Uterus (tissue), 4 donors: ENCODE results near the gene VMP1. TPM values are rescaled to one million over a fixed set of nuclear protein-coding genes. Genes with fewer than 3 reads are reported as not detected.

Experiments used
- DNase-seq, 2 donors: peaks; one replicate each; pipeline ENCODE4 v3.0.0-alpha.2; 2019 to 2020
- H3K27ac ChIP-seq, 2 donors: fragments of 200-600 bp; sonication (generic); 1 replicate in 1 of 2; 2 replicates in 1 of 2; pipeline ENCODE4 v1.5.1; 2016 to 2018
- H3K27me3 ChIP-seq, 2 donors: fragments of 200-600 bp; sonication (generic); one replicate each; pipeline ENCODE4 v1.5.1; 2018 to 2019; ENCODE audit warnings: control low read depth in 1 of 2
- H3K36me3 ChIP-seq, 2 donors: fragments of 200-600 bp; sonication (generic); one replicate each; pipeline ENCODE4 v1.5.1; 2019; ENCODE audit warnings: control low read depth in 1 of 2
- H3K4me1 ChIP-seq, 2 donors: fragments of 200-600 bp; sonication (generic); one replicate each; pipeline ENCODE4 v1.5.1; 2018 to 2019; ENCODE audit warnings: control low read depth in 1 of 2
- H3K4me3 ChIP-seq, 2 donors: fragments of 200-600 bp; sonication (generic); 1 replicate in 1 of 2; 2 replicates in 1 of 2; pipeline ENCODE4 v1.5.1; 2018 to 2019; ENCODE audit warnings: mild to moderate bottlenecking in 1 of 2
- H3K9me3 ChIP-seq, 2 donors: fragments of 200-600 bp; sonication (generic); one replicate each; pipeline ENCODE4 v1.5.1; 2019; ENCODE audit warnings: control low read depth in 1 of 2
- CTCF ChIP-seq, 4 experiments: fragments of 200-600 bp in 2 of 4; fragments of 450-650 bp in 2 of 4; sonication (generic) in 2 of 4; IDR thresholded peaks; one replicate each; pipeline ENCODE4 v1.5.1; 2016 to 2019; ENCODE audit warnings: antibody characterized with exemption in 4 of 4, mild to moderate bottlenecking in 2 of 4, moderate library complexity in 1 of 4
- POLR2A ChIP-seq, 2 donors: fragments of 450-650 bp; IDR thresholded peaks; one replicate each; pipeline ENCODE4 v1.6.1; 2016; ENCODE audit warnings: antibody characterized with exemption in 2 of 2, mild to moderate bottlenecking in 1 of 2, moderate library complexity in 1 of 2
- intact Hi-C: fragments of 100-400 bp; cut with DNase I; formaldehyde crosslinking; loops from one replicate; pipeline ENCODE4 v1.15.1; 2023; ENCODE audit warnings: low total_unique reads
- total RNA-seq, 4 donors: library from RNA; depleted of rRNA in 3 of 4; stranded (reverse); fragments of >200 nt in 3 of 4; gene quantifications; one replicate each; pipeline versions ENCODE4 v1.1.0 to v1.2.4, GENCODE V29; 2014 to 2023
- donor health status: DM: yes; HTN: yes; CAD: no.

Gene VMP1
- total RNA-seq, 4 donors from 2014 or later: 92.7 to 251 (median 150) TPM

- DNase-seq: no peak
- no peaks in the 10 kb centered on the region for H3K27me3 ChIP-seq
- peaks cover 0 to 6% of the 10 kb centered on the region in 2 donors for H3K4me1 ChIP-seq
- TF ChIP-seq POLR2A (IDR thresholded peaks at IDR 0.05): no peak
- no peak for TF ChIP-seq CTCF (IDR thresholded peaks at IDR 0.05)
- H3K36me3 ChIP-seq: no peaks in the 10 kb centered on the region
- no peak overlapping the region for H3K4me3 ChIP-seq
- H3K27ac ChIP-seq: peak overlapping the region; percentile 80 to 90
- intact Hi-C loops: loop anchor here (10.0 kb wide), 1 partner anchor 76 kb away; no protein-coding TSS in a partner anchor
- no peaks in the 10 kb centered on the region for H3K9me3 ChIP-seq
Observed at GRCh38 chr17:59830846-59831486, 123.5 kb downstream of the VMP1 start.

- Histone ChIP-seq H3K4me1 (peaks cover 0 to 6% of the 10 kb centered on the region in 2 donors), H3K36me3 (no peaks in the 10 kb centered on the region), H3K27me3 (no peaks in the 10 kb centered on the region), H3K27ac (peak overlapping the region in 1 of 2 donors; percentile 20), H3K9me3 (no peaks in the 10 kb centered on the region), H3K4me3 (no peak overlapping the region)
- DNase-seq: no peak
- TF ChIP-seq CTCF (IDR thresholded peaks at IDR 0.05) (no peak), POLR2A (IDR thresholded peaks at IDR 0.05) (no peak)
- intact Hi-C loops: loop anchor here (10.0 kb wide), 1 partner anchor 78 kb away; no protein-coding TSS in a partner anchor
Observed at GRCh38 chr17:59832883-59833379, 125.5 kb downstream of the VMP1 start.

- H3K27me3 ChIP-seq: no peaks in the 10 kb centered on the region
- intact Hi-C loops: loop anchor here (10.0 kb wide), 1 partner anchor 83 kb away; no protein-coding TSS in a partner anchor
- TF ChIP-seq POLR2A (IDR thresholded peaks at IDR 0.05) (peak; percentile 76 to 94), CTCF (IDR thresholded peaks at IDR 0.05) (peak in 1 of 4 experiments; percentile 18)
- H3K4me3 ChIP-seq: peak overlapping the region; percentile 61 to 63
- H3K4me1 ChIP-seq: no peaks in the 10 kb centered on the region
- peak; percentile 60 to 89 for DNase-seq
- no peaks in the 10 kb centered on the region for H3K9me3 ChIP-seq
- no peaks in the 10 kb centered on the region for H3K36me3 ChIP-seq
- H3K27ac ChIP-seq: peak overlapping the region; percentile 94 to 97
Observed at GRCh38 chr17:59837308-59838051, 130.0 kb downstream of the VMP1 start.

GRCh38 chr17:59838052-59838916, 130.8 kb downstream of the VMP1 start:
- no peaks in the 10 kb centered on the region for H3K36me3 ChIP-seq
- no peaks in the 10 kb centered on the region for H3K9me3 ChIP-seq
- no peak for TF ChIP-seq CTCF (IDR thresholded peaks at IDR 0.05)
- no peak for TF ChIP-seq POLR2A (IDR thresholded peaks at IDR 0.05)
- peak overlapping the region; percentile 61 to 63 for H3K4me3 ChIP-seq
- no peaks in the 10 kb centered on the region for H3K27me3 ChIP-seq
- H3K4me1 ChIP-seq: no peaks in the 10 kb centered on the region
- intact Hi-C loops: loop anchor here (10.0 kb wide), 1 partner anchor 83 kb away; no protein-coding TSS in a partner anchor
- no peak for DNase-seq
- H3K27ac ChIP-seq: peak overlapping the region; percentile 94 to 97
